ENCODE measurements around the gene HOXA7.

- TF ChIP-seq EZH2 (IDR thresholded peaks at IDR 0.05) (no peak), POLR2AphosphoS5 (IDR thresholded peaks at IDR 0.05; ENCODE audit: borderline replicate concordance, low read depth, low read length) (no peak), FOXP2 (optimal IDR thresholded peaks at IDR 0.05; ENCODE audit: control extremely low read depth, extremely low read length, insufficient read depth) (no peak)
Measured at GRCh38 chr7:27194686-27195379, 38.4 kb upstream of the HOXA7 start.

Data from SK-N-MC (cell line).